ENCODE results near the gene ABTB2.
A peak's percentile ranks its signal among the peaks of the same experiment; 100 is the strongest.
"Not testable (repeated sequence)": the region's sequence is repeated elsewhere in the genome, so short reads cannot be mapped to it uniquely, and the experiment has no call there.

Gene ABTB2

GRCh38 chr11:34267013-34267412 is 90.8 kb downstream of the ABTB2 start:
- DNase-seq (ENCODE audit: insufficient read length, low spot score) (no peak), FAIRE-seq (no peak)

DNA sequence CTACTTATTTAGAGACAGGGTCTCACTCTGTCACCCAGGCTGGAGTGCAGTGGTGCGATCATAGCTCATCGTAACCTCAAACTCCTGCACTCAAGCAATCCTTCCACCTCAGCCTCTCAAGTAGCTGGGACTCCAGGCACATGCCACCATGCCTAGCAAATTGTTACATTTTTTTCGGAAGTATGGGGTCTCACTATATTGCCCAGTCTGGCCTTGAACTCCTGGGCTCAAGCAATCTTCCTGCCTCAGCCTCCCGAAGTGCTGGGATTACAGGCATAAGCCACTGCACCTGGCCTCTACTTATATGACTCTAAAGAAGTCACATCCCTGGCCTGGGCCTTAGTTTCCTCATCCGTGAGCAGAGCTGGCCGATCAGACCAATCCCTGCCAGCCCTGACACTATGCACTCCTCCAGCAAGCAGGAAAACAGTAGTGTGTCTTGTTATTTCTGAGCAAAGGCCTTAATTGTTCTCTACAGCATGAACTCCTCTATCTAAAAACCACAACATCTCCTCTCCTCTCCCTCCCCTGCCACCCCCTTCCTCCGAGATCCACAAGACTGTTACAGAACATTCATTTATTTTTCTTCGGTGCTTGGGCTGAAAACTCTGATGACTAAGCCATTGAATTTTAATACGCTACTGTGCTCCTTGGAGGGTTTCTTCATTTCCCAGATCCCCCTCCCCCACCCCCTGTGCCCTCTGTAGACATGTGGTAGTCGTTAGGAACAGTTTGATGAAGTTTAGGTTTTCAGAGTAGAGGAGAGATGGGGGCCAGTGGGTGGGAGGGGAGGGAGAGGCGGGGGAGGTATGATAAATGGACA is 91.5 kb downstream of the ABTB2 start:
- FAIRE-seq (no peak), DNase-seq (ENCODE audit: insufficient read length, low spot score) (peak; percentile 57)

DNA sequence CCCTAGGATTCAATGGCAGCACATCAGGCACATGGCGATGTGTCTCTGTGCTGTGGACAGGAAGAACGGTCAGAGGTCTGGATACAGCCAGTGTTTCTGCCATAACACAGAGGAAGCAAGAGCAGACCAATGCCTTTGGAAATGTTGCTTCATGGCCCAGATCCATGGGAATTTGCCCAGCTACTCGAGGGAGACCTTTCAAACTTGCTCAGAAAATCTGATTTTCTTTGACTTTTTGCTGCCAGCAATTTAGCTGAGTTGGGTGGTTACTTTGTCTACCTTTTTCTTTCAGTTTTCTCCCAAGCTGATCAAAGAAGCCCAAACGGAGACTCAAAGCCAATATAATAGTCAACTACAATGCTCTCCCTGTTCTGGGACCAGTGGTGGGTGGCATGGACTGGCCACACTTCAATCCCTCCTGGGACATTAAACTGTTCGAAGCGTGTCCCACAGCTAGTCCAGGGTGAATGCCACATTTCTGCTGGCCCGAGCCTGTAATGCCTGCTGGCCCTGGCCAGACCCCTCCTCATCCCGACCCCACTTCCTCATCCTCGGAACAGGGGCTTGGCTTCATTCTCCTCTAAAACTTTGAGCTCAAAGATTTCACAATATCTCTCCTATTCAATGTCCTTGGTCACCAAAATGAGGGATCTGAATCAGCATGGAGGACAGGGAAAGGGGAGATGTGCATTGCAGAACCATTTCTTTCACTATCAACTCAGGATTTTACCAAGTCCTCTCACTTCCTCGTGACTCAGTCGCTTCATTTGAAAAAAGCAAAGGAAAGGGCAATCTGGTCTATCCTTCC is 93.3 kb downstream of the ABTB2 start:
- FAIRE-seq: no peak
- no peak for DNase-seq (ENCODE audit: insufficient read length, low spot score)

- no peak for DNase-seq (ENCODE audit: insufficient read length, low spot score)
- no peak for FAIRE-seq
Observed at GRCh38 chr11:34263441-34264091, 94.2 kb downstream of the ABTB2 start.

DNA sequence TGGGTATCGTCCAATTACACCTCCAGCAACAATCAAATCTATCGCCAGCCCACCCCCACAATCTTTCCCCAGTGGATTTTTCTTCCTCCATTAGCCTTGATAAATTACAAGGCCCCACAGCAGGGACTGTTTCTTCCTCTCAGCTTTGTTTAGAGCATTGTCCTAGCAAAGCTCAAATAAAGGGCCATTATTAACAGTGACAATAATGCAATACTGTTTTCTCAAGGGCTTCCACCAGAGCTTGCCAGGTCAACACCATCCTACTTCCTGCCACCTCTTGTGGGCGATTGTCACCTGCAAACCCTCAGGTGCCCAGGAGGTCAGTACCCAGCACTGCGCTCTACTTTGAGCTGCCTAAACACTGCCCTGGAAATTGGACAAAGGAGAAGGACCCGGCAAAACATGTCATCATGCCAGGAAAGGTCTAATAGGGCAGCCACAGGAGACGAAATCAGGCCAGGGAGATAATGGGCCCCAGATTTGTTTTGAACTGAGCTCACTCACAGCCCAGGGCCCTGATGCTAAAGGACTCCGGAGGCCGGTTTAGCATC is 95.2 kb downstream of the ABTB2 start:
- no peak for DNase-seq (ENCODE audit: insufficient read length, low spot score)
- FAIRE-seq: no peak

DNA sequence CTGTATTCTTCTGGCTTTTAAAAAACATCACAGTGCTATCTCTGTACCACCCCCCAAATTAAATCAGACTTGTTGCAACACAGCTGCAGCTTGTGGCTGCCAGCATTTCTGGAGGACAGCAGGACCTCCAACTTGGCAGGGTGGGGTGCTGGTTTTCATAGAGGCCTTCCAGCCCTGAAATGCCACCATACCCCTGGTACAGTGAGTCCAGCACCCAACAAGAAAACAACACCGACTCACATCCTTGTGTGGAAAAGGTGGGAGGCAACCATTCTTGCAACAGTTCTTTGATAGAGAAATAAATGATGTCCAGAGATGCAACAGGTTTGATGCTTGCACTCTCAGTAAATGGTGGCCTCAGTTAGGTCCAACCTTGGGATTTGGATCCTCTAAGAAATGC is 96.0 kb downstream of the ABTB2 start:
- DNase-seq (ENCODE audit: insufficient read length, low spot score) (no peak), FAIRE-seq (no peak)

DNA sequence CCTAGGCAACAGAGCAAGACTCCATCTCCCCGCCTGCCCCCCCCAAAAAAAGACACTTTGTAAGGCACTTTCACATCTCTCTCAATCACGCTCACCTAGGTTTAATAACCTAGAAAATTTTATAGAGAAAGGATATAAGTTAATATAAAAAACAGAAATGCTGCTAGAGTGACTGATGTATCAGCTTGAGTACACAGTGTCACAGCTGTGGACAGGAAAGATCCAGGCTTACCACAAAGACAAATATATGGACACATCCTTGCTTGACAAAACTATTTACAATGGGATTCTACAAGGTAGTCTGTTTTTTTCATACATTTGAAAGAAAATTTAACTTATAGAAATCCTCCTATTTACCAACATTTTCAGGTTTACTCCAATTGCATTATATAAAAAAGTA is 96.7 kb downstream of the ABTB2 start:
- DNase-seq (ENCODE audit: insufficient read length, low spot score) (no peak), FAIRE-seq (no peak)

DNA sequence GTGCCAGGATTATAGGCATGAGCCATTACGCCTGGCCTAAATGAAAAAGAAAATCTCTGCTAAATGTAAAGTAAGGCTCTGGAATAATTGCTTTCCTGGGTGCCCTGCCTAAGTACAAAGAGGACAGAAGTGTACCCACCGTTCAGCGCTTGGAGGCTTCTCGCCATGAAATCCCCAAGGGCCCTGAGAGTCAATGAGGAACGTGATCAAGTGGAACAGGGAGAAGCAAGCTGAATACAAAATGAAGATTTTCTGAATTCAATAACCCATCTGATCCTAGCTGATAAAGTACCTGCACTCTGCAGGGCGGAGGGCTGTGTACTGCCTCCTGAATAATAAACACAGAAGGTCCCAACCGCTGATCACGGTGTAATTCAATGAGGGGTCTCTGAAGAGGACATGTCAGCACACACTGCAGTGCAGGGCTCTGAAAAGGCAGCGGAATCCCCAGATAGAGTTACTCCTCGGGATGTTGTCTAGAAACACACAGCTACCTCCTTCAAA is 97.7 kb downstream of the ABTB2 start:
- DNase-seq (ENCODE audit: insufficient read length, low spot score) (no peak), FAIRE-seq (no peak)

DNA sequence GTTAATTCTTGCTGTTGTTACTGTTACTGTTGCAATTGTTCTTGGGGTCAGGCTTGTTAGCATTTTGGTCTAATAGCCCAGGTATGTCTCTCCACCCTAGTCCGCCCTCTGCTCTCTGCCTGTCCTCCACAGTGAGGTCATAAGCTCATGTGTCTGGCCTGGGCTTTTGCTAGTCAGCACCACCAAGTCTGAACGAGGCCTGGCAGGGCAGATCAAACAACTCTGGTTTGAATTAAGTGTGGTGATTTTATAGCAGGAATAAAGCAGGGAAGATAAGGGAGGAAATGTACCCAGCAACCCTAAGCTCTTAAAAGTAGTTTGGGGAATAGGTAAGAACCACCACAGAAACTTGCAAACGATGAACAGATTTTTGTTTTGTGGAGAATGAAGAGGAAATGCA is 98.7 kb downstream of the ABTB2 start:
- no peak for DNase-seq (ENCODE audit: insufficient read length, low spot score)
- peak; percentile 13 for FAIRE-seq

DNA sequence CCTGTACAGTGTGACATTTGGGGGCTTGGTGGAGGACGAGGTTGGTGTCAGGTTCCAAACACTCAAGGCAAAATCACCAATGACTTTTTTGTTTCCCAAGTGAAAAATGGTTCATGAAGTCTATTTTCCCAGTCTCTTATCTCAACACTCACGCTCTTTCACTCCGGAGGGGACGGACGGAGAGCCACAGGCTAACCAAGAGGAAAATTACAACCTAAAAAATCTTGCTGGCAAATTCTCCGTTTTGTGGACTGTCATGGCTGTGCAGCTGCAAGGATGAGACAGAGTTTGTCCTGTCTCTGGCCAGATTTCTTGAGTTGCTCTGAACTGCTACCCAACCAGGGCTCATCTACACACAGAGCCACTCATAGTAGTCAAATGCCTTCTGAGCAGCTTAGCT is 101.2 kb downstream of the ABTB2 start:
- FAIRE-seq: no peak

GRCh38 chr11:34256150-34256549 is 101.7 kb downstream of the ABTB2 start:
- no peak for DNase-seq (ENCODE audit: insufficient read length, low spot score)
- FAIRE-seq: no peak

More for the DNA sequence above, 101.2 kb downstream of the ABTB2 start:
- DNase-seq (ENCODE audit: insufficient read length, low spot score): no peak

DNA sequence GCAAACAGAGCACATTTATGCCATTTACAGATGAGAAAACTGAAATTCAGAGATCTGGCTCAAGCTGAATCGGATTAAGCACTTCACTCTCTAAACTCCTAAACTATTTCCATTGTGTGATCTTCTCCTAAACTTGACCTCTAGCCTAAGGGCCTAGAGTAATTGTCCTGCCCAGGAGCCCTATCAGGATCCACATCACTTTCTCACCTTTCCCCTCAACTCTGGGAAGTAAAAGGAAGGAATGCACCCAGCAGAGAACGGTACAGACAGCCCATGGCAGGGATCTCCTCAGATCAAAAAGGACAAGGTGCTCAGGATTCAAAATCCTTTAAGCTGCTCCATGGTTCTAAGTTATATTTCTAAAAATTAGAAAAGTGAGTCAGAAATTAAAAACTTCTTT is 102.7 kb downstream of the ABTB2 start:
- no peak for DNase-seq (ENCODE audit: insufficient read length, low spot score)
- FAIRE-seq: no peak

GRCh38 chr11:34254011-34254410 is 103.8 kb downstream of the ABTB2 start:
- no peak for DNase-seq (ENCODE audit: insufficient read length, low spot score)
- no peak for FAIRE-seq

GRCh38 chr11:34252651-34253050 is 105.2 kb downstream of the ABTB2 start:
- DNase-seq (ENCODE audit: insufficient read length, low spot score): no peak
- no peak for FAIRE-seq

DNA sequence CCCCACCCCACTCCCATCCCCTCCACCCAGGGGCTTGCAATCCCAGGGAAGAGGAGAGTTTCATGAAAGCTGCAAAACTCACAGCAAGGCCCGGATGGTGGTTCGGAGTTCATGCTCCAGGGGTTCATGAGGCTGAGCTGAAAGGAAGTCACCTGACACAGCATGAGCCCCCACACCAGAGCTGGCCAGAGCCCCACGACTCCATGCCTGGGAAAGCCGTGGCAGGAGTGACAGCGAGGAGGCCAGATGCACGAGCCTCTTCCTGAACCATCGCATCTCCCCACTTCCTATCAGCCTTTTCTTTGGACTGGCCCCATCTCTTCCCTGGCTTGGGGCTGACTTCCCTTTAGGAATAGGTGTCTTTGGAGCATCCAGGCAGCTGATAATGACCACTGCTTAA is 105.8 kb downstream of the ABTB2 start:
- DNase-seq (ENCODE audit: insufficient read length, low spot score) (no peak), FAIRE-seq (no peak)

- FAIRE-seq (no peak), DNase-seq (ENCODE audit: insufficient read length, low spot score) (no peak)
Observed at GRCh38 chr11:34251589-34251980, 106.2 kb downstream of the ABTB2 start.

- peak; percentile 87 for DNase-seq (ENCODE audit: insufficient read length, low spot score)
- FAIRE-seq: peak; percentile 4
Observed at GRCh38 chr11:34250732-34251588, 106.8 kb downstream of the ABTB2 start.

- DNase-seq (ENCODE audit: insufficient read length, low spot score): no peak
- FAIRE-seq: no peak
Observed at GRCh38 chr11:34250211-34250610, 107.6 kb downstream of the ABTB2 start.

DNA sequence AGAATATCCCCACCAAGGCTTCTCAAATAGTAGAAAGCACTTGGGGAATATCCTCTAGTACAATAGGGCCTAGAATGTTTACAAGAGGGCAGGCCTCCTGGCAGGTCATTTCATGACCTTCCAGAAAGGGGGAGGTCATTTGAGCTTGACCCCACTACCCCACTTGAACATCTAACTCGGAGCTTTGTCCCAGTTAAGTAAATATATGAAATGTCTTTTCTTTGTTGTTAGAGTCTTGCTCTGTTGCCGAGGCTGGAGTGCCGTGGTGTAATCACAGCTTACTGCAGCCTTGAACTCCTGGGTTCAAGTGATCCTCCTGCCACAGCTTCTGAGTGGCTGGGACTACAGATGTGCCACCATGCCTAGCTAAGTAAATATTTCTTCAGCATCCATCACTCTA is 108.4 kb downstream of the ABTB2 start:
- FAIRE-seq: no peak
- DNase-seq (ENCODE audit: insufficient read length, low spot score): no peak

DNA sequence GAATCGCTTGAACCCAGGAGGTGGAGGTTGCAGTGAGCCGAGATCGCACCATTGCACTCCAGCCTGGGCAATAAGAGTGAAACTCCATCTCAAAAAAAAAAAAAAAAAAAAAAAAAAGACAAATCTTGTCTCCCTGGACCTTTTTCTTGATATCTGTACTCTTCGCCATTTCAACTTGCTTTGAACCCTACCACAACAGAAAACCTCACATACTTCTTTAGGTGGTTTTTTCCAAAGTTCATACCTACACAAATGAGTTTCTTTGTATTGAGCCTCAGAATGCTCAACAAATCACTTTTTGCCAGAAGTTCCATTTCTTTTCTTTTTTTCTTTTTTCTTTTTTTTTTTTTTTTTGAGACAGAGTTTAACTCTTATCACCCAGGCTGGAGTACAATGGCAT is 111.3 kb downstream of the ABTB2 start:
- DNase-seq (ENCODE audit: insufficient read length, low spot score); FAIRE-seq: not testable (repeated sequence)

Measured in HTR-8/SVneo (cell line).